Lower lobe of right lung (tissue), 2 donors: Measurements from ENCODE around the gene KCNJ10. TPM values are rescaled to one million over a fixed set of nuclear protein-coding genes. Genes with fewer than 3 reads are reported as not detected.

ENCODE experiments used
- ATAC-seq, 2 donors: fragments of 200-7000 bp; cut with Tn5 transposase; one replicate each; pipeline ENCODE4 v1.9.1; 2020 to 2022; ENCODE audit warnings: mild to moderate bottlenecking in 2 of 2, moderate library complexity in 2 of 2
- DNase-seq: peaks from one replicate; pipeline ENCODE4 v3.0.0-alpha.2; 2020
- H3K27ac ChIP-seq: fragments of 200-600 bp; one replicate; pipeline ENCODE4 v1.8.0; 2022
- H3K27me3 ChIP-seq: fragments of 200-600 bp; one replicate; pipeline ENCODE4 v1.8.0; 2022; ENCODE audit warnings: low read depth
- H3K36me3 ChIP-seq: fragments of 200-600 bp; one replicate; pipeline ENCODE4 v1.8.0; 2022; ENCODE audit warnings: mild to moderate bottlenecking
- H3K4me1 ChIP-seq: fragments of 200-600 bp; one replicate; pipeline ENCODE4 v1.8.0; 2022
- H3K4me3 ChIP-seq: fragments of 200-600 bp; one replicate; pipeline ENCODE4 v1.8.0; 2022; ENCODE audit warnings: mild to moderate bottlenecking
- H3K9me3 ChIP-seq: fragments of 200-600 bp; one replicate; pipeline ENCODE4 v1.8.0; 2022
- CTCF ChIP-seq: fragments of 200-600 bp; IDR thresholded peaks from one replicate; pipeline ENCODE4 v1.8.0; 2022; ENCODE audit warnings: antibody characterized with exemption, mild to moderate bottlenecking
- intact Hi-C: fragments of 100-400 bp; cut with DNase I; formaldehyde crosslinking; loops from one replicate; pipeline ENCODE4 v1.11.0; 2022
- total RNA-seq: library from RNA; stranded (reverse); fragmentation: NEBNext Ultra II Directional; extraction: Animal tissue kit (Norgen Biotek cat#: 25700); gene quantifications from one replicate; pipeline ENCODE4 v1.2.1, GENCODE V29; 2021
- donor health status: DM: no; HTN: yes; CAD: no; lungs with severe emphysema.

The KCNJ10 gene
- total RNA-seq, 1 donor from 2014 or later = 0.15 TPM

GRCh38 chr1:160091666-160092223 lies 21.8 kb upstream of the KCNJ10 start:
- peaks cover 11% of the 10 kb centered on the region for H3K4me1 ChIP-seq
- intact Hi-C loops = no loop called here
- ATAC-seq (no peak), DNase-seq (no peak)
- no peak for TF ChIP-seq CTCF
- H3K9me3 ChIP-seq = no peaks in the 10 kb centered on the region
- no peak overlapping the region for H3K4me3 ChIP-seq
- H3K36me3 ChIP-seq = peaks cover 66% of the 10 kb centered on the region
- no peaks in the 10 kb centered on the region for H3K27me3 ChIP-seq
- no peak overlapping the region for H3K27ac ChIP-seq

GRCh38 chr1:160090760-160091159 lies 20.8 kb upstream of the KCNJ10 start:
- no peak for ATAC-seq
- Histone ChIP-seq H3K4me3 (no peak overlapping the region), H3K36me3 (peaks cover 66% of the 10 kb centered on the region), H3K27ac (no peak overlapping the region), H3K27me3 (no peaks in the 10 kb centered on the region), H3K9me3 (no peaks in the 10 kb centered on the region), H3K4me1 (peaks cover 1% of the 10 kb centered on the region)
- intact Hi-C loops = no loop called here
- no peak for TF ChIP-seq CTCF
- DNase-seq = no peak

- DNase-seq (no peak), ATAC-seq (no peak)
- TF ChIP-seq CTCF = no peak
- H3K36me3 ChIP-seq = peaks cover 64% of the 10 kb centered on the region
- H3K27ac ChIP-seq = no peak overlapping the region
- no peaks in the 10 kb centered on the region for H3K27me3 ChIP-seq
- intact Hi-C loops = no loop called here
- no peaks in the 10 kb centered on the region for H3K4me1 ChIP-seq
- H3K9me3 ChIP-seq = no peaks in the 10 kb centered on the region
- H3K4me3 ChIP-seq = no peak overlapping the region
Observed at GRCh38 chr1:160089883-160090282, 19.9 kb upstream of the KCNJ10 start.

- no peak overlapping the region for H3K4me3 ChIP-seq
- TF ChIP-seq CTCF = no peak
- H3K9me3 ChIP-seq = no peaks in the 10 kb centered on the region
- DNase-seq = no peak
- ATAC-seq = no peak
- intact Hi-C loops = no loop called here
- H3K27ac ChIP-seq = no peak overlapping the region
- H3K27me3 ChIP-seq = peaks cover 23% of the 10 kb centered on the region
- H3K4me1 ChIP-seq = peaks cover 8% of the 10 kb centered on the region
- peaks cover 37% of the 10 kb centered on the region for H3K36me3 ChIP-seq
Observed at GRCh38 chr1:160087118-160087662, 17.2 kb upstream of the KCNJ10 start.

GRCh38 chr1:160086456-160086892 lies 16.5 kb upstream of the KCNJ10 start:
- H3K27ac ChIP-seq = no peak overlapping the region
- intact Hi-C loops = no loop called here

More at GRCh38 chr1:160086456-160086892, 16.5 kb upstream of the KCNJ10 start:
- ATAC-seq = no peak
- H3K4me1 ChIP-seq = peaks cover 8% of the 10 kb centered on the region
- peaks cover 30% of the 10 kb centered on the region for H3K36me3 ChIP-seq
- no peak for TF ChIP-seq CTCF
- no peak overlapping the region for H3K4me3 ChIP-seq
- H3K27me3 ChIP-seq = peaks cover 30% of the 10 kb centered on the region
- no peaks in the 10 kb centered on the region for H3K9me3 ChIP-seq
- DNase-seq = no peak
